Measurements from ENCODE around the gene MYO5A.

MYO5A gene

DNA sequence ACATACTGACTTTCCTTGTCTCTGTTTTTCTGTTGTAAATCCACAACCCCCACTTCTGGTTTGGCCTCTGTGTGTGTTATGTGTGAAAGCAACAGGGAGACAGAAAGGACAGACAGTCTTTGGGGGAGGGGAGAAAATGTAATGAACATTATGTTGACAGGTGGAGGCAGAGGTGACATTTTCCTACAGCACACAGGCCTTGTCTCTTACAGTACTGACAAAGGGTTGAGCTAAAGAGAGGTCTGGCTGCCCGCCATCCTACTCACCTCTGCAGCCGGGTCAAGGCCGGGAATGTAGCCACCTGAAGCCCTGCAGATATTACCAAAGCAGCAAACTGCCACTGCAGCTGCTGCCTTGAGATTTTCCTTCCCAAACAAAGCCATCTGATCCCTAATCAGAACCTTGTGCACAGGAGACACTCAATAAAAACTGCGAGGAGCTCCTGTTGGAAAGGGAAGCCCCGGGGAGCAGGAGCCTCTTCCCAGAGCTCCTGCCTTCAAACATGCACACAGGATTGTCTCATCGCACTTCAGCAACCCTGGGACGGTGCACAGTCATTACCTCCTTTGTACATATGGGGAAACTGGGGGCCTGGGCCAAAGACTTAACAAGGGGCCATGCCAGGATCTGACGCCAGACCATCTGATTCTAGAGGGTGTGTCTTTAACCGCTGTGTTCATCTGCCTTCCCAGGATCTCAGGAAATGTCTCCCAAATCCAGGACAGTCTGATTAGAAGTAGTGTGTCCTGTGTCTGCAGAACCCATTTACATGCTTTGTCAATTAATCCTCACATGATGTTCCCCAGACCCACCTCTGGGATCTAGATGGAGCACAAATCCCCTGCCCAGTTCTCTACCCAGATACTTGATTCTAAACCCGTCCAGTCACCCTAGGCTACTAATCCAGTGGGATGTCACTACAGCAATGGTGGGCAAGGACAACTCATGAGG lies 247.3 kb downstream of the MYO5A start:
- no peak for DNase-seq

DNA sequence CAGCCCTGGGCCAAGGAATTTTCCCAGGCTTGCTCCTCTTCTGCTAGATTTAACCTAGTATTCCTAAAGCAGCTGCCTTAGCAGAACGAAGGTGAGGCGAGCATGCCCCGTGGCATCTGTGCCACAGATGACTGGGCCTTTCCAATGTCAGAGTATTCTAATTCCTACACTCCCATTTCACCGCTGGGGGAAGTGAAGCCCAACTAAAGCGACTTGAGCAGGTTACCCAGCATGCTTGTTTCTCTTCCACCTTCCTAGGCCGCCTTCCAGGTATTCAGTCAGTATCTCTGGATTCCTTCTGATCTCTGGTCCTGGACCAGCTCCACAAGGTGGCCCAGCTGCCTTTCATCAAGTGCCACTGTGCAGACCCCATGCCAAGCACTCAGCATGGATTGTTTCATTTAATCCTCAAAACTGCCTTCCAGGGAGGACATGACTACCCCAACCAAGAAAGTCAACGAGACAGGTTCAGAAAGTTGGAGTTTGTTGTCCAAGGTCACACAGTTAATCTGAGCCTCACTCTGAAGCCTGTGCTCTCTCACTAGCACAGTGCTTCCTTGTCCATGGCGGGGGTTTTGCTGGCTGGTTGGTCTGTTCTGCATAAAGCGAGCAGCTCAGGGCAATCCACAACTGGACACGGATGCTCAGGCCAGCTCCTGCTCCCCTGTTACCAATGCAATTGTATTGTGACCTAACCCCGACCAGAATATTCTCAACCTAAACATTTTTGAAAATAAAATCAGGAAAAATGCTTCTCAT lies 248.2 kb downstream of the MYO5A start:
- DNase-seq = no peak

GRCh38 chr15:52278636-52279367 lies 249.9 kb downstream of the MYO5A start:
- DNase-seq = no peak

DNA sequence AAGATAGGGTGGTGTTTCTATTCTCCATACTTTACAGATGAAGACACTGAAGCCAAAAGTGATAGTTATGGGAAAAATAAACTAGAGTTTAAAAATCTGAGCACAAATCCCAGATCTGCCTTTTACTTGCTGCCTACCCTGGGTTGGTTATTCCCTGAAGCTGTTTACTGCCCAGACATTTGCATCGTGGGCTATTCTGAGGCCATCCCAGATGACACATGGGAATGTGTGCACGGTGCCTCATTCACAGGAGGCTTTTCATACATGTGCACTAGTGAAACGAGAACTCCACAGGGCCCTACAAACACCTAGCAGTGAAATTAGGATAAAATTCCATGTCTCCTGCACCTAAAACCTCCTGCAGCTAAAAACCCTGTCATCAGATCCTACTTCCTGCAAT lies 250.5 kb downstream of the MYO5A start:
- no peak for DNase-seq

- DNase-seq = no peak
Observed at GRCh38 chr15:52277575-52277974, 251.1 kb downstream of the MYO5A start.

DNA sequence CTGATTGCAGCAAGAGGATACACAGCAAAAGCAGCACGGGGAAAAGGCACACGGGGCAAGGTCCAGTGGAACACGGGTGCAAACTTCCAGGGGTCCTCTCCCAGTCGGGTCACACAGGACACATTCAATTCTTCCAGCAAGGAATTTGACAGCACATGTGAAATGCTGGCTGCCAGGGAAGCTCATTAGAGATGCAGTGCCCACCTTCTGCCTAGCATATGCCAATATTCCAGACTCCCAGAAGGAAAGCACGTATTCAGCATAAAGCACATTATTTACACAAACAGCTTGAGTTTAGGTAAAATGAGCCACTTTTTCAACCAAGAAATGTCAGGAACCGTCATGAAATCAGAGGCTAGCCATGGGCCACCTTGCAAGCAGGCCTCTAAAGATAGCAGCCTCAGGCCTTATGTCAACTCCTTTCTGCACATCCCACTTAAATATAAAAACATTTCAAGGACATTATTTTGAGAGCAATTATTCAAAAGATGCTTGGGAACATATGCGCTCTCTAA lies 252.4 kb downstream of the MYO5A start:
- no peak for DNase-seq

- DNase-seq = no peak
Observed at GRCh38 chr15:52263563-52264282, 265.0 kb downstream of the MYO5A start.

DNA sequence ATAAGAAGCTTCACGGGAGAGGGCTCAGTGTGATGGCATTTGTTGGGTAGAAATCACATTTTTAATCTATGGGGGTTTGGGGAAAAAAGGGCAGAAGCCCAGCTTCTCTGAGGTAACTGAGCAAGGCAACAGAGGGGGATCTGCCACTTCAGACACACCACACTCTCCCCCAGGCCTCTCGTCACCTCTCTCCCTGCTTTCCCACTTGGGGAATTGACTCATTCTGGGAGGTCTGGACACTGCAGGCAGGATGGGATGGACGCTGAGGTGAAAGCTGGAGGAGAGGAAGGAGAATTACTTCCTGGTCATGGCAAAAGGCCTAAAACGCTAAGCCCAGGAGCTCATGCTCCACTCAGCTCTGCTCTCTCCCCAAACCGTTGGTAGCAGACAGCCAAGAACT lies 266.3 kb downstream of the MYO5A start:
- no peak for DNase-seq

DNA sequence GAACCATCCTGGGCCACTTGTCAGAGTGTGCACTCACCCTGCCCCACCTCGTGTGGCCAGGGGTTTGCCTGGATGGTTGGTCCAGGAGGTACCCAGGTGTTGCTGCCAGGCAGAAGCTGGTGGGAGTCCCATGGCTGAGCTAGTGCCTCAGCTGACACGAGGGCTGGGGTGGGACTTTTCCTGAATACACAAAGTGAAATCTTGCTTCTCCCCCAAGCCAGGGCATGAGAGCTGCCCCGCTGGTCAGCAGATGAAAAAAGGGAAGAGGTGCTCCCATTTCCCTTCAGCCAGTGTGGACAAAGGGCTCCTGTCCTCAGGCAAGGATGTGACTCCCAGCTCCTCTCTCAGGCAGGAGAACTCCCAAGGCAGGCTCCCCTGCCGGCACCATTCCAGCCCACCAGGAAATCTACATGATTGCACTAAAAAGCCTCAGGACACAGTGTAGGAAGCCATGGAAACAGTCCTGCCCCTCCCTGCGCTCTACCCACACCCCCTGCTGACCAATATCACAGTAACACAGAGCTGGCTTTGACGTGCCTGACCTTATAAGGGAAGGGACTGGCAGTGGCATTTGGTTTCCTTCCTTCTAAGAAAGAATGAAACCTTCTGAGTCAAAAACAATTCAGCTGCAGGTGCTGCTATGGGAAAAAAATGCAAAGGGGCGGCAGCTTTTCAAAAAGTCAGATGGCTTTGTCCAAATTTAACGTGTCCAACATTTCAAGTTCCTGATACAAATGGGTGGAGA lies 267.0 kb downstream of the MYO5A start:
- no peak for DNase-seq

DNA sequence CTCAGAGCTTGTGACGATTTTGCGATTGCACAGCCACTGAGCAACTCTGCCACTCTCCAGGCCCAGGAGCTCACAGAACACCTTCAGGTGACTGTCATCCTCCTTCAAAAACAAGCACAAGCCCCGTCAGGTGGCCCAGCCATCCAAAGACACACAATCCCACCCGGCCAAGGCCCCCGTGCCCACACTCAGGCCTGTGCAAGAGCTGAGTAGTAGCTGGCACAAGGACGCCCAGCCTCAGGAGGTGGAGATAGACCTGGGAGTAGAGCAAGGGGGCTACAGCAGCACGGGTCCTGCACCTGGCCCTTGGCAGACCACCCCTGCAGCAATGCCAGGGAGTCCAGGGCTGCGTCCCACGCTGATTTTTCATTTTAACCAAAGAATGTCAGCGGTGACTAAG lies 267.7 kb downstream of the MYO5A start:
- no peak for DNase-seq

GRCh38 chr15:52259503-52259902 lies 269.2 kb downstream of the MYO5A start:
- no peak for DNase-seq

DNA sequence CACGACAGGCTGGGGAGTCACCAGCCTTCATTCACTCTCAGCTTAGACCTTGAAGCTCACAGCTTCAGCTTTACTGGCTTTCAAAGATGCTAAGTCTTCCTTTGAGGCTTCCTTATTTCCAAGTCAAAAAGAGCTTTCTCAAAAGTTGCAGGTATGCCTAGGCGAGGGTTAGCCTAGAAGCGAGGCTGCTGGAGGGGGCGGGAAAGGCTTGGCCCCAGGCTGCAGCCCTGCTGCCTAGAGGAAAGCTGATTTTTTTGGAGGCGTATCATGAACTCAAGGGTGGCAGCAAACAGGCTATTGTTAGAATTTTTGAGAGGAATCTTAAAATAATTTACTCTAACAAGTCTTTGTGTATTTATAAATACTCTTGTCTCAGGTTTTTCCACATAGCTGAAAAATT lies 270.2 kb downstream of the MYO5A start:
- no peak for DNase-seq

- DNase-seq = no peak
Observed at GRCh38 chr15:52257734-52258062, 271.0 kb downstream of the MYO5A start.

Measured in activated CD8-positive, alpha-beta memory T cell treated with anti-CD3 and anti-CD28 coated beads, Interleukin-2, amount 50 U/mL, for 4 hours (primary cell).